Measurements from ENCODE around the gene D2HGDH. TPM values are rescaled to one million over a fixed set of nuclear protein-coding genes. Genes with fewer than 3 reads are reported as not detected.

D2HGDH gene
- total RNA-seq (2021; ENCODE audit: unreplicated experiment), result 46.3 TPM
- polyA plus RNA-seq (2012), result 25.8 and 32.0 TPM in 2 replicates
- Bru-seq, nascent RNA, result percentile 68 among the genes with signal in this experiment
- BruChase-seq, experiment 1, labeled RNA remaining after a 6-hour chase, result percentile 74 among the genes with signal in this experiment
- percentile 78 among the genes with signal in this experiment for BruChase-seq, experiment 2, labeled RNA remaining after a 2-hour chase
- long read RNA-seq, transcript D2HGDH-201 (10 exons, 2,617 nt), result major isoform, 22 of 91 reads
- long read RNA-seq, partial matches to known transcripts, result 17 of 91 reads
- long read RNA-seq, other reads (novel, unspliced or antisense), result 48 of 91 reads

- POLR2A ChIA-PET, result interaction anchor here (0.5 to 1.7 kb wide), 3 partner anchors 25 to 87 kb away, joined by 3 to 5 read pairs (median 5); partner anchors contain the start of gene ING5
- H4K20me1 ChIP-seq (ENCODE audit: insufficient read depth), result no peaks in the 10 kb centered on the region
- no peak within 1 kb of the TSS for H2AFZ ChIP-seq (ENCODE audit: low read depth, low read length, poor library complexity, severe bottlenecking)
- intact Hi-C loops (cut with micrococcal nuclease), result loop anchor here (2.0 to 5.0 kb wide), 4 partner anchors 34 to 187 kb away; partner anchors contain the start of gene DTYMK
- no peaks in the 10 kb centered on the region for H3K27me3 ChIP-seq (ENCODE audit: insufficient read depth, low read length)
- DNase-seq (ENCODE audit: low read depth, low spot score) (peak; percentile 47), ATAC-seq (peak; percentile 90)
- TF ChIP-seq RAD21 (IDR thresholded peaks at IDR 0.05; ENCODE audit: low read depth) (no peak), POLR2A (IDR thresholded peaks at IDR 0.05; ENCODE audit: borderline replicate concordance, extremely low read depth, insufficient read depth, insufficient read length) (peak; percentile 85), SRF (IDR thresholded peaks at IDR 0.05; ENCODE audit: low read depth) (no peak), ZFX (IDR thresholded peaks at IDR 0.05) (peak; percentile 81; the same call in 1 of the 2 replicates), POLR2AphosphoS5 (IDR thresholded peaks at IDR 0.05; ENCODE audit: low read depth, low read length) (peak; percentile 95), FOSL1 (IDR thresholded peaks at IDR 0.05; ENCODE audit: low read depth) (no peak), EZH2 (IDR thresholded peaks at IDR 0.05) (no peak), ZNF274 (IDR thresholded peaks at IDR 0.05; ENCODE audit: low read depth, low read length) (no peak), SIN3A (IDR thresholded peaks at IDR 0.05; ENCODE audit: low read depth) (0 out of 2 replicates have a peak, but pooled peaks have one; percentile 18), TCF7L2 (IDR thresholded peaks at IDR 0.05; ENCODE audit: borderline replicate concordance, extremely low read depth, insufficient read depth, insufficient read length) (no peak)
- TF ChIP-seq, protein P1, sequence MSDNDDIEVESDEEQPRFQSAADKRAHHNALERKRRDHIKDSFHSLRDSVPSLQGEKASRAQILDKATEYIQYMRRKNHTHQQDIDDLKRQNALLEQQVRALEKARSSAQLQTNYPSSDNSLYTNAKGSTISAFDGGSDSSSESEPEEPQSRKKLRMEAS (IDR thresholded peaks at IDR 0.05), result peak; percentile 62
- TF ChIP-seq, protein P2, sequence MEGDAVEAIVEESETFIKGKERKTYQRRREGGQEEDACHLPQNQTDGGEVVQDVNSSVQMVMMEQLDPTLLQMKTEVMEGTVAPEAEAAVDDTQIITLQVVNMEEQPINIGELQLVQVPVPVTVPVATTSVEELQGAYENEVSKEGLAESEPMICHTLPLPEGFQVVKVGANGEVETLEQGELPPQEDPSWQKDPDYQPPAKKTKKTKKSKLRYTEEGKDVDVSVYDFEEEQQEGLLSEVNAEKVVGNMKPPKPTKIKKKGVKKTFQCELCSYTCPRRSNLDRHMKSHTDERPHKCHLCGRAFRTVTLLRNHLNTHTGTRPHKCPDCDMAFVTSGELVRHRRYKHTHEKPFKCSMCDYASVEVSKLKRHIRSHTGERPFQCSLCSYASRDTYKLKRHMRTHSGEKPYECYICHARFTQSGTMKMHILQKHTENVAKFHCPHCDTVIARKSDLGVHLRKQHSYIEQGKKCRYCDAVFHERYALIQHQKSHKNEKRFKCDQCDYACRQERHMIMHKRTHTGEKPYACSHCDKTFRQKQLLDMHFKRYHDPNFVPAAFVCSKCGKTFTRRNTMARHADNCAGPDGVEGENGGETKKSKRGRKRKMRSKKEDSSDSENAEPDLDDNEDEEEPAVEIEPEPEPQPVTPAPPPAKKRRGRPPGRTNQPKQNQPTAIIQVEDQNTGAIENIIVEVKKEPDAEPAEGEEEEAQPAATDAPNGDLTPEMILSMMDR (IDR thresholded peaks at IDR 0.05 in 2 of 3, conservative IDR thresholded peaks at IDR 0.05 in 1 of 3; ENCODE audit: borderline replicate concordance in 1 of 3, insufficient read depth in 1 of 3, low read depth in 2 of 3, low read length in 2 of 3), result no peak
- TF ChIP-seq, protein P3, sequence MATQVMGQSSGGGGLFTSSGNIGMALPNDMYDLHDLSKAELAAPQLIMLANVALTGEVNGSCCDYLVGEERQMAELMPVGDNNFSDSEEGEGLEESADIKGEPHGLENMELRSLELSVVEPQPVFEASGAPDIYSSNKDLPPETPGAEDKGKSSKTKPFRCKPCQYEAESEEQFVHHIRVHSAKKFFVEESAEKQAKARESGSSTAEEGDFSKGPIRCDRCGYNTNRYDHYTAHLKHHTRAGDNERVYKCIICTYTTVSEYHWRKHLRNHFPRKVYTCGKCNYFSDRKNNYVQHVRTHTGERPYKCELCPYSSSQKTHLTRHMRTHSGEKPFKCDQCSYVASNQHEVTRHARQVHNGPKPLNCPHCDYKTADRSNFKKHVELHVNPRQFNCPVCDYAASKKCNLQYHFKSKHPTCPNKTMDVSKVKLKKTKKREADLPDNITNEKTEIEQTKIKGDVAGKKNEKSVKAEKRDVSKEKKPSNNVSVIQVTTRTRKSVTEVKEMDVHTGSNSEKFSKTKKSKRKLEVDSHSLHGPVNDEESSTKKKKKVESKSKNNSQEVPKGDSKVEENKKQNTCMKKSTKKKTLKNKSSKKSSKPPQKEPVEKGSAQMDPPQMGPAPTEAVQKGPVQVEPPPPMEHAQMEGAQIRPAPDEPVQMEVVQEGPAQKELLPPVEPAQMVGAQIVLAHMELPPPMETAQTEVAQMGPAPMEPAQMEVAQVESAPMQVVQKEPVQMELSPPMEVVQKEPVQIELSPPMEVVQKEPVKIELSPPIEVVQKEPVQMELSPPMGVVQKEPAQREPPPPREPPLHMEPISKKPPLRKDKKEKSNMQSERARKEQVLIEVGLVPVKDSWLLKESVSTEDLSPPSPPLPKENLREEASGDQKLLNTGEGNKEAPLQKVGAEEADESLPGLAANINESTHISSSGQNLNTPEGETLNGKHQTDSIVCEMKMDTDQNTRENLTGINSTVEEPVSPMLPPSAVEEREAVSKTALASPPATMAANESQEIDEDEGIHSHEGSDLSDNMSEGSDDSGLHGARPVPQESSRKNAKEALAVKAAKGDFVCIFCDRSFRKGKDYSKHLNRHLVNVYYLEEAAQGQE (IDR thresholded peaks at IDR 0.05; ENCODE audit: low read depth), result no peak
- H3K9ac ChIP-seq (ENCODE audit: low read length), result peak within 1 kb of the TSS; percentile 88
- no peaks in the 10 kb centered on the region for H3K36me3 ChIP-seq (ENCODE audit: control insufficient read depth in 1 of 2, insufficient read depth in 2 of 2, low read length in 2 of 2)
- RAD21 ChIA-PET (ENCODE audit: low non-redundant PET in 1 of 2, low total read pairs in 2 of 2, uncharacterized antibody in 2 of 2, unreplicated experiment in 2 of 2), result interaction anchor here in 1 of 2 experiments (0.9 kb wide), 1 partner anchor 34 kb away, joined by 6 read pairs; no protein-coding TSS in a partner anchor
- no TSS peak for BruUV-seq (replicated peaks)
- no peaks in the 10 kb centered on the region; the same call in 1 of the 2 replicates for H3K79me2 ChIP-seq (ENCODE audit: insufficient read depth, low read length)
- peak within 1 kb of the TSS; percentile 85 for H3K4me2 ChIP-seq (ENCODE audit: low read length)
- H3K27ac ChIP-seq (ENCODE audit: low read depth, low read length), result peak within 1 kb of the TSS; percentile 99
- H3K9me2 ChIP-seq (ENCODE audit: insufficient read depth), result no peaks in the 10 kb centered on the region
- H3K4me3 ChIP-seq (replicated peaks in 1 of 2; ENCODE audit: low read depth in 1 of 2, low read length in 2 of 2), result peak within 1 kb of the TSS; percentile 74 to 85
- peaks cover 0 to 3% of the 10 kb centered on the region in 2 experiments; a peak in 1 of 4 replicates for H3K9me3 ChIP-seq (ENCODE audit: control insufficient read depth in 1 of 2, insufficient read depth in 1 of 2, low read depth in 1 of 2, low read length in 2 of 2)
- peaks cover 13 to 26% of the 10 kb centered on the region in 2 experiments; a peak in 2 of 4 replicates for H3K4me1 ChIP-seq (ENCODE audit: control insufficient read depth in 1 of 2, insufficient read depth in 2 of 2, low read length in 2 of 2)
- CTCF ChIA-PET, result interaction anchor here (1.3 kb wide), 2 partner anchors 33 to 142 kb away, joined by 4 to 5 read pairs; partner anchors contain the start of gene ING5
Observed at GRCh38 chr2:241734467-241735208, at the start of gene D2HGDH. Gene D2HGDH, plus strand, starts transcription at chr2:241734630. Its CDS starts 595 bp downstream, at chr2:241735225.
